ENCODE measurements around the gene PBX4. TPM values are rescaled to one million over a fixed set of nuclear protein-coding genes. Genes with fewer than 3 reads are reported as not detected.

The PBX4 gene
- total RNA-seq, 1 experiment from 2014 or later = 8.3 TPM

DNA sequence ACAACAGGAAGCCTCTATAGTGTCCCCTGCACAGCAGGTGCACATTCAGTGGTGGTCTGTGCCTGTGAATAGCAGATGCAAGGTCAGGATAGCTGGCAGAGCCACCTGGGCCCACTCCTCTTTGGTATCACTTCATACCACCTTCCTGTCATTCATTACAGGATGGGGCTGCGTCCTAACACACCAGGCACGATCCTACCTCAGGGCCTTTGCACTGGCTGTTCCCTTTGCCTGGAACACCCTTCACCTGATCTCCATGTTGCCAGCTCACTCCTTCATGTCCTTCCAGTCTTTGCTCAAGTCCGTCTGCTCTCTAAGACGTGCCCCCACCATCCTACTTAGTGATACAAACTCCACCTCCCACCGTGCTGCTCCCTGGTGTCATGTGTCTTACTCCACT, 14.2 kb upstream of the PBX4 start:
- in situ Hi-C loops (cut with HindIII; ENCODE audit: low pct_unique_long_range_greater_than_20kb, low sequenced_read_pairs) = no loop called here
- H3K9me3 ChIP-seq (ENCODE audit: control insufficient read depth, insufficient read depth, low read depth, low read length) = no peaks in the 10 kb centered on the region
- POLR2A ChIA-PET = no interaction called here
- ATAC-seq = no peak
- no peak overlapping the region for H3K4me3 ChIP-seq (ENCODE audit: low read depth in 2 of 2, low read length in 2 of 2)
- H3K27me3 ChIP-seq (ENCODE audit: control insufficient read depth, insufficient read depth, low read length) = no peaks in the 10 kb centered on the region
- no peak for DNase-seq (ENCODE audit: low read depth, low spot score)
- TF ChIP-seq POLR2AphosphoS5 (IDR thresholded peaks at IDR 0.05; ENCODE audit: low read depth, low read length) (no peak), SIN3A (IDR thresholded peaks at IDR 0.05; ENCODE audit: borderline replicate concordance, insufficient read depth, low read depth, low read length) (no peak), CTCF (IDR thresholded peaks at IDR 0.05) (no peak), TCF7L2 (IDR thresholded peaks at IDR 0.05; ENCODE audit: low read depth, low read length) (no peak)
- TF ChIP-seq, protein P1, sequence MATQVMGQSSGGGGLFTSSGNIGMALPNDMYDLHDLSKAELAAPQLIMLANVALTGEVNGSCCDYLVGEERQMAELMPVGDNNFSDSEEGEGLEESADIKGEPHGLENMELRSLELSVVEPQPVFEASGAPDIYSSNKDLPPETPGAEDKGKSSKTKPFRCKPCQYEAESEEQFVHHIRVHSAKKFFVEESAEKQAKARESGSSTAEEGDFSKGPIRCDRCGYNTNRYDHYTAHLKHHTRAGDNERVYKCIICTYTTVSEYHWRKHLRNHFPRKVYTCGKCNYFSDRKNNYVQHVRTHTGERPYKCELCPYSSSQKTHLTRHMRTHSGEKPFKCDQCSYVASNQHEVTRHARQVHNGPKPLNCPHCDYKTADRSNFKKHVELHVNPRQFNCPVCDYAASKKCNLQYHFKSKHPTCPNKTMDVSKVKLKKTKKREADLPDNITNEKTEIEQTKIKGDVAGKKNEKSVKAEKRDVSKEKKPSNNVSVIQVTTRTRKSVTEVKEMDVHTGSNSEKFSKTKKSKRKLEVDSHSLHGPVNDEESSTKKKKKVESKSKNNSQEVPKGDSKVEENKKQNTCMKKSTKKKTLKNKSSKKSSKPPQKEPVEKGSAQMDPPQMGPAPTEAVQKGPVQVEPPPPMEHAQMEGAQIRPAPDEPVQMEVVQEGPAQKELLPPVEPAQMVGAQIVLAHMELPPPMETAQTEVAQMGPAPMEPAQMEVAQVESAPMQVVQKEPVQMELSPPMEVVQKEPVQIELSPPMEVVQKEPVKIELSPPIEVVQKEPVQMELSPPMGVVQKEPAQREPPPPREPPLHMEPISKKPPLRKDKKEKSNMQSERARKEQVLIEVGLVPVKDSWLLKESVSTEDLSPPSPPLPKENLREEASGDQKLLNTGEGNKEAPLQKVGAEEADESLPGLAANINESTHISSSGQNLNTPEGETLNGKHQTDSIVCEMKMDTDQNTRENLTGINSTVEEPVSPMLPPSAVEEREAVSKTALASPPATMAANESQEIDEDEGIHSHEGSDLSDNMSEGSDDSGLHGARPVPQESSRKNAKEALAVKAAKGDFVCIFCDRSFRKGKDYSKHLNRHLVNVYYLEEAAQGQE (IDR thresholded peaks at IDR 0.05; ENCODE audit: insufficient read depth in 1 of 2, low read depth in 2 of 2, low read length in 1 of 2) = no peak
- H3K36me3 ChIP-seq (ENCODE audit: control insufficient read depth, insufficient read depth, low read length) = no peaks in the 10 kb centered on the region
- BruUV-seq (replicated peaks) = no TSS peak
- CTCF ChIA-PET = no interaction called here
- intact Hi-C loops (cut with micrococcal nuclease; ENCODE audit: unreplicated experiment) = no loop called here
- peaks cover 3% of the 10 kb centered on the region; the same call in 1 of the 2 replicates for H3K4me1 ChIP-seq (ENCODE audit: control insufficient read depth, insufficient read depth, low read length)
- no peak overlapping the region for H3K27ac ChIP-seq (ENCODE audit: low read length)

GRCh38 chr19:19631346-19631745, 12.9 kb upstream of the PBX4 start:
- H3K4me3 ChIP-seq (ENCODE audit: low read depth in 2 of 2, low read length in 2 of 2) = no peak overlapping the region
- ChIA-PET POLR2A (no interaction called here), CTCF (no interaction called here)
- ATAC-seq = no peak
- no peaks in the 10 kb centered on the region for H3K36me3 ChIP-seq (ENCODE audit: control insufficient read depth, insufficient read depth, low read length)
- TF ChIP-seq TCF7L2 (IDR thresholded peaks at IDR 0.05; ENCODE audit: low read depth, low read length) (no peak), SIN3A (IDR thresholded peaks at IDR 0.05; ENCODE audit: borderline replicate concordance, insufficient read depth, low read depth, low read length) (no peak), POLR2AphosphoS5 (IDR thresholded peaks at IDR 0.05; ENCODE audit: low read depth, low read length) (no peak), CTCF (IDR thresholded peaks at IDR 0.05) (no peak)
- TF ChIP-seq, protein P1 (IDR thresholded peaks at IDR 0.05; ENCODE audit: insufficient read depth in 1 of 2, low read depth in 2 of 2, low read length in 1 of 2) = no peak
- in situ Hi-C loops (cut with HindIII; ENCODE audit: low pct_unique_long_range_greater_than_20kb, low sequenced_read_pairs) = no loop called here
- intact Hi-C loops (cut with micrococcal nuclease; ENCODE audit: unreplicated experiment) = no loop called here
- peaks cover 3% of the 10 kb centered on the region; the same call in 1 of the 2 replicates for H3K4me1 ChIP-seq (ENCODE audit: control insufficient read depth, insufficient read depth, low read length)
- H3K9me3 ChIP-seq (ENCODE audit: control insufficient read depth, insufficient read depth, low read depth, low read length) = no peaks in the 10 kb centered on the region
- H3K27me3 ChIP-seq (ENCODE audit: control insufficient read depth, insufficient read depth, low read length) = no peaks in the 10 kb centered on the region
- H3K27ac ChIP-seq (ENCODE audit: low read length) = no peak overlapping the region
- DNase-seq (ENCODE audit: low read depth, low spot score) = no peak
- no TSS peak for BruUV-seq (replicated peaks)

Data from Panc1 (cell line).